GM04503 (cell line): Measurements from ENCODE around the gene SPATA31D3.
"Not testable (repeated sequence)": the region's sequence is repeated elsewhere in the genome, so short reads cannot be mapped to it uniquely, and the experiment has no call there.

Source experiments
- DNase-seq: peaks from one replicate; pipeline ENCODE4 v3.0.0-alpha.2; 2012; ENCODE audit warnings: low read depth

SPATA31D3 gene

DNA sequence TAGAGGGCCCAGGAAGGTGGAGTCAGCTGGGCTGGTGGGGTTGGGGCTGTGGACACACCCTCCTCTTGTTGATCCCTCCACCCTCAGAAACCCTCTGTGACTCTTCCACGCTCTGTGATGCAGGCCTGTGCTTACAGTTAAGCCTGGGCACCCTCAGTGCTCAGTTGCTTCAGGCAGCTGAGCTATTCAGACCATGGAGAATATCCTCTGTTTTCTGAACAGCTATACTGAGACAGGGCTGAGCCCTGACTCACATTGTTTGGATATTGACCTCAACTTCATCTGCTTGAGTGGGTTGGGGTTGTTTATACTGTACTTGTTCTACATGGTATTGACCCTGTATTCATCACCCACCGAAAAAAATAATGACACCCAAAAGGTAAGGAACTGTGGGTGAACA, at the start of gene SPATA31D3:
SPATA31D3 (plus strand) TSS at position 108 of the 400 bp plus-strand sequence; CDS start at position 194, 86 bp downstream.
- not testable (repeated sequence) for DNase-seq

- DNase-seq = no peak
Observed at GRCh38 chr9:81893929-81894328, 49.4 kb upstream of the SPATA31D3 start.

GRCh38 chr9:81894891-81895290, 48.4 kb upstream of the SPATA31D3 start:
- no peak for DNase-seq

DNA sequence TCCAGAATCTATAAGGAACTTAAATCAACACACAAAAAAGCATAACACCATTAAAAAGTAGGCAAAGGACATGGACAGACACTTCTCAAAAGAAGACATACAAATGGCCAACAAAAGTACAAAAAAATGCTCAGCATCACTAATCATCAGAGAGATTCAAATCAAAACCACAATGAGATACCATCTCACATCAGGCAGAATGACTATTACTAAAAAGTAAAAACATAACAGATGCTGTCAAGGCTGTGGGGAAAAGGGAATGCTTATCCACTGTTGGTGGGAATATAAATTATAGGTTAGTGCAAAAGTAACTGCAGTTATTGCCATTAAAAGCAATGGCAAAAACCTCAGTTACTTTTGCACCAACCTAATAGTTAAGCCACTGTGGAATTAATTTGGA, 47.2 kb upstream of the SPATA31D3 start:
- no peak for DNase-seq

DNA sequence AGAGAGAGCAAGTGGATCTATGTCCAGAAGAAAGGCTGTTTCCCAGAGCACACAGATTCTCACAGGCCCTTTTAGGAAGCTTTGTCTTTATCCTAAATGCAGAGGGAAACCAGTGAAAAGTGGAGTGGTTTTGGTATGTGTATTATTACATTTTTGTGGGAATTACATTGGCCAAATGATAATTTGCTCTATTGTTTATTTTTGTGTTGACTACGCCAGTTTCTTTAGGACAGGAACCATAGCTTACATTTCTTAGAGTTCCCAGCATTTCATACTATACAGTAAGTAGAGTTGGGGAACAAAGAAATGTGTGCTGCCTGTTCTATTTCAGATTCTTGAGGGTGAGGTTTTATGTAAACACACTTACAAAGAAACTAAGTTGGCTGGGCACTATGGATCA, 44.4 kb upstream of the SPATA31D3 start:
- no peak for DNase-seq

DNA sequence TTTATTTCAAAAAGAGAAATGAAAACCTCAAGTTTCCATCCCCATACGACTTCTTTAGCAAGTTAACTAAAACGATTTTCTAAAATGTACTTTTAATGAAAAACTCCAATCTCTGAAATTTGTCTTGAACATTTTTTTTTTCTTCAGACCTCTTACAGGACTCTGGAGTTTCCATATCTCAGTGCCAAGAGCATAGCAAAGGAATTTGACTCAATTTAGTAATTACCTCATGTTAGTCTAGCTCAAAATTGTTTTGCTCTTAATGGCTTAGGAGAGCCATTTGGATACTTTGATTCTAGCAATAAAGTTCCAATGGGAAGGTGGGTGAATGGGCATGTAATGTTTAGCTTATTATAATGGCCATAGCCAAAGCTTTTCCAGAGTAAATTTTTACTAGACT, 41.1 kb upstream of the SPATA31D3 start:
- DNase-seq = no peak

DNA sequence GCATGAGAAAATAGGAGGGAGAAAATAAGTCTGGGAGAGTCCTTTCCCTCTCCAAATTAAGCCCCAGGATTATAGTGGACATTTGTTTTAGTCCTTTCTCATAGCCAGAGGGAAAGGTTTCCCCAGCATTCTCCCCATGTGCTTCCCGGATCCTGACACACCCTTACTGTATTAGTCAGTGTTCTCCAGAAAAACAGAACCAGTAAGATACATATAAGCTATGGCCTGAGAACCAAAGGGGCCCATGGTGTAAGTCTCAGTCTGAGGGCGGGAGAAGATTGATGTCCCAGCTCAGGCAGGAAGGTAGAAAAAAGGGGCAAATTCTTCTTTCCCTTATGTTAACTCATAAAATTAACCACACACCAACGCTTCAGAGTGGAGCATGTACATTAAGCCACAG, 40.7 kb upstream of the SPATA31D3 start:
- DNase-seq = no peak

DNA sequence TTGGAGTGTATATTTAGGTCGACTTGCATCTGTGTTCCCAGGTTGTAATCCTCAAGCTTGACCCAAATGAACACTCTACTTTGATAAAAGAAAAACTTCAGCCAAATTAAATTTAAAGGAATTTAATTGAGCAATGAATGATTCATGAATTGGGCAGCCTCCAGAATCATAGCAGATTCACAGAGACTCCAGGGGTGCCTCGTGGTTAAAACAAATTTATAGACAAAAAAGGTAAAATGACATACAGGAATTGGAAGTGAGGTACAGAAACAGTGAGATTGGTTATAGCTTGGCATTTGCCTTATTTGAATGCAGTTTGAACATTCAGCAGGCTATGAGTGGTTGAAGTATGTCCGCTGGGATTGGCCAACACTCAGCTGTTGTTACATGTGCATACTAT, 36.6 kb upstream of the SPATA31D3 start:
- no peak for DNase-seq

DNA sequence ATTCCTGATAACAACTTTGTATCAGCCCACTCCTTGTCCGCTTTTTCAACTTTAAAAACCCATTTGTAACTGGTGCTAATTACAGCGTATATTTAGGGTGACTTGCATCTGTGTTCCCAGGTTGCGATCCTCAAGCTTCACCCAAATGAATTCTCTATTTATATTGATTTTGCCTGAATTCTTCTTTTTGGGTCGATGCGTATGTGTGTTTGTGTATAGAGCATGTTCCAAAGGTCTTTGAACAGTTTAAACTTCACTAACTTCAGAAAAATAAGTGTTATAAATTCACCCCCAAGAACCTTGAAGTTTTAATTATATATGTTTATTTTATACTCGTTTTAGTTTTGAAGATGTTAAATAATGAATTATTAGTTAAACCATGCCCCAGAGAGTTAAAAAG, 31.2 kb upstream of the SPATA31D3 start:
- DNase-seq = no peak

- no peak for DNase-seq
Observed at GRCh38 chr9:81915801-81916505, 27.3 kb upstream of the SPATA31D3 start.

DNA sequence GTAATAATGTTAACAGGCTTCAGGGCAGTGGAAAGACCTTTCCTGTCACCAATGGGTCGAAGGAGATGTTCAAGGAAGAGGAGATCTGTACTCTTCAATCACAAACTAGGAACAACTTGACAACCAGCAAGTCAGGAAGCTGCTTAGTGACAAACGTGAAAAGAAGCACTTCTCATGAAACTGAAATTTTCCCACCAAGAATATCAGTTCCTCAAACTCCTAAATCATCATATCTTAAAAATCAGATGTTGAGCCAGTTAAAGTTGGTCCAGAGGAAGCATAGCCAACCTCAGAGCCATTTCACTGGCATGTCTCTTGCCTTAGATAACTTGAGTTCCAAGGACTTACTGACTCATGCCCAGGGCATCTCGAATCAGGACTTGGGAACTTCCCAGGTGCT, 24.8 kb upstream of the SPATA31D3 start:
- not testable (repeated sequence) for DNase-seq

GRCh38 chr9:81928305-81928704, 15.0 kb upstream of the SPATA31D3 start, which contains the start of gene SPATA31D4:
Gene SPATA31D4 (plus strand): TSS chr9:81928428. CDS start chr9:81928514, 86 bp downstream.
- not testable (repeated sequence) for DNase-seq

DNA sequence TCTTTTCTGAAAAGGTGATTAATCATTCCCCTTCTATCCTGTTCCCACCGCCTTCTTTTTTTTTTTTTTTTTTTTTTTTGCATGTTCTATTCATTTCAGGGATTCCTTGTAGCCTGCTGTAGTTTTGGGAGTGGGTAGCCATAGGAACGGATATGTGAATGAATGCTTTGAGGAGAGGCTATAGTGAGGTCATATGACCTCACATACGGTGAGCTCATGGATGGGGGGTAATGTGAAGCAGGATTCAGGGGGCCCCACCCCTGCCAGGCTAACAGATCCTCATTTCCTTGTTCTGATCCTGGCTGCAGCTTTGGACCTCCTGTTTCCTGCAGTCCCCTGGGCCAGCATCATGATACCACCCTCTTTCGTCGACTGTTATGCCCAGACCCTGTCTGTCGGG, 13.2 kb upstream of the SPATA31D3 start:
- DNase-seq = not testable (repeated sequence)

DNA sequence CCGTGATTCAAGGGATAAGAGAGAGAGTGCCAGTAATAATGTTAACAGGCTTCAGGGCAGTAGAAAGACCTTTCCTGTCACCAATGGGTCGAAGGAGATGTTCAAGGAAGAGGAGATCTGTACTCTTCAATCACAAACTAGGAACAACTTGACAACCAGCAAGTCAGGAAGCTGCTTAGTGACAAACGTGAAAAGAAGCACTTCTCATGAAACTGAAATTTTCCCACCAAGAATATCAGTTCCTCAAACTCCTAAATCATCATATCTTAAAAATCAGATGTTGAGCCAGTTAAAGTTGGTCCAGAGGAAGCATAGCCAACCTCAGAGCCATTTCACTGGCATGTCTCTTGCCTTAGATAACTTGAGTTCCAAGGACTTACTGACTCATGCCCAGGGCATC, 9.8 kb upstream of the SPATA31D3 start:
- not testable (repeated sequence) for DNase-seq

GRCh38 chr9:81948650-81949049, 5.3 kb downstream of the SPATA31D3 start:
- DNase-seq = not testable (repeated sequence)

GRCh38 chr9:81953096-81953495, 9.8 kb downstream of the SPATA31D3 start:
- no peak for DNase-seq

DNA sequence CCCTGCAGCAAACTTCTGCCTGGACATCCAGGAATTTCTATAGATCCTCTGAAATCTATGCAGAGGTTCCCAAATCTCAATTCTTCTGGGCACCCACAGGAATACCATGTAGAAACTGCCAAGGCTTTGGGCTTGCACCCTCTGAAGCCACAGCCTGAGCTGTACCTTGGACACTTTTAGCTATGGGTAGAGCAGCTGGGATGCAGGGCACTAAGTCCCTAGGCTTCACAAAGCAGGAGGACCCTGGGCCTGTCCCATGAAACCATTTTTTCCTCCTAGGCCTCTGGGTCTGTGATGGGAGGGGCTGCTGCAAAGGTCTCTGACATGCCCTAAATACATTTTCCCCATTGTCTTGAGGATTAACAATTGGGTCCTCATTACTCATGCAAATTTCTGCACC, 12.3 kb downstream of the SPATA31D3 start:
- DNase-seq = no peak

DNA sequence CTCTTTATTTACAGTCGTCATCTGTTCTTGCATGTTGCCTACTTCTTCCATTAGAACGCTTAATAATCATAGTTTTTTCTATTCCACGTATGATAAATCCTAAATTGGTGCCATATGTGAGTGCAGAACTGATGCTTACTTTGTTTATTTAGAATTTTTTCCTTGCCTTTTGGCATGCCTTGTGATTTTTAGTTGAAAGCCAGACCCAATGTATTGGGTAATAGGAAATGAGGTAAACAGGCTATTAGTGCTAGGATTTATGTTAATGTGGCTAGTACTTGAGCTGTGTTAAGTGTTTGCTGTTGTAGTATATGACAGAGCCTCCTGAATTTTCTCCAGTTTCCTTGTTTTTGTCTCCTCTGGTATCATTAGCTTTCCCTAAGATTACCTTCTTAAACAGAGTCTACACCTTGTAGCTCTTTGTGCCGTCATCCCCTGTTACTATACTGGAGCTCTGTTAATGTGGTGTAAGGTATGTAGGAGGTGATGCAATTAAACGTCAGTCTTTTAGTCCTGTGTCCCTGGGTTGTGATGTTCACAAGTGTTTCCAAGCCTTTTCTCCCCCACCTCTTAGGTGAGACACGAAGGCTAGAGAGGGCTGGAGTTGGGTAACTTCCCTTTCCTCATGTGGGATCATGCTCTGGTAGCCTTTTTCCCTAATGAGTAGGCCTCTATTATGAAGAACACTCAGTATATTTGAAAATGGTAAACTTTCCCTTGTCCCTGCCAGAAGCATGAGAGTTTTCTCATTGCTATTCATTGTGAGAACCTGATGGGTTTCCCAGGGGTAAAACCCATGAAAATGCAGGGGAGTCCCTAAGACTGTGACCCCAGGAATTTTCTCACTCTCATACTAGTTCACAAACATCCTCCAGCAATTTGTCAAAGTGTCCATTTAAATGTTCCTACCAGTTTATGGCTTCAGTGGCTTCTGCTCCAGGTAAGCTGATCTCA, 21.2 kb downstream of the SPATA31D3 start:
- DNase-seq = peak; percentile 56

DNA sequence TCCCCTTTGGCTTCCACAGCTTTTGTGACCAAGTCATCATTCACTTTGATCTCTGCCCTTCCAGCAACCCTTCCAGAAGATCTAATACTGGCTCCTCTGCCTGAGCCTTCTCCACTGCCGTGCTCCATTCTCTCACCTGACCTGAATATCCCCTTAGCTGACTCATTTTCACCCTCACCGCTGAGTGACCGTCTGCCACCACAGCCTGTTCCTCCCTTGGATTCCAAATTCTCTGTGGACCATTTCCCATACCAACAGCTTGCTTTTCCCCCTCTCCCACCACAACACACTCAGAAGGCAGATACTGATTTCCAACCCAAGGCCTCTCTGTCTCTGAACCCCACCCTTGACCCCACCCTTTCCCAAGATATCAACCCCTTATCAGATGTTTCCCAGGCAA, 24.7 kb downstream of the SPATA31D3 start:
- DNase-seq = no peak

DNA sequence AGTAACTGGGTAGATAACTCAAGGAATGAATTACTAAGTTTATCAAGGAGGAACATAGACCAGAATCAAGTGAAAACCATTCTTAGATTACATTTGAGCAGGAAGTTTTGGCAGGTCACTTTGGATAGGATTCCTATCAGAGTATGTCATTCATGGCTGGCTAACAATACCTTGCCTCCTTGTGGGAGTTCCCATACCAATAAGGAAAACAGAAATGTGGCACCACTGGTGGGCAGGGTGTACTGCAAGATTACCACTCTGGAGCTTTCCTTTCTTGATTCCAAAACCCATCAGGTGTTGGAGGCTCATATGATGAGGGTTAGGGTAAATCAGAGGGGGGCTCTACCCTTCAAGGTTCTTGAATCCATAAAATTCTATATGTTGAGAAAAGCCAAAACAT, 26.7 kb downstream of the SPATA31D3 start:
- peak; percentile 4 for DNase-seq

DNA sequence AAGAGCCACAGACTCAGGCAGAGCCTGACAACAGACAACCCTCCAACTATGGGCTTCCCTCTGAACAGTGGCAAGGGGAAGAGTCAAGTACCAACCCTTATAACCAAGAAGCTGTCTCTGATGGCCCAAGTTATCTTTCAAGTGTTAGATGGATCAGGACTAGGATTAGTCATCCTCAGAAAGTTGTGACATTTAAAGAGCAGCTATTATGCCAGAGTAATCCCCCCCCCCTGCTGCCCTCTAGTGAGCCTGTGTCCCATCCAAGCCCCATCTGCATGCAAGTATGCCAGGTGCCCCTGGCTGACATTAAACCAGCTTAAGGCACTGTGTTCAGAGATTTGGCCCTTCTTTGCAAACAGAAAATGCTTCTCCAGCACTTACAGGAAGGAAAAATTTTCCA, 28.4 kb downstream of the SPATA31D3 start:
- no peak for DNase-seq

DNA sequence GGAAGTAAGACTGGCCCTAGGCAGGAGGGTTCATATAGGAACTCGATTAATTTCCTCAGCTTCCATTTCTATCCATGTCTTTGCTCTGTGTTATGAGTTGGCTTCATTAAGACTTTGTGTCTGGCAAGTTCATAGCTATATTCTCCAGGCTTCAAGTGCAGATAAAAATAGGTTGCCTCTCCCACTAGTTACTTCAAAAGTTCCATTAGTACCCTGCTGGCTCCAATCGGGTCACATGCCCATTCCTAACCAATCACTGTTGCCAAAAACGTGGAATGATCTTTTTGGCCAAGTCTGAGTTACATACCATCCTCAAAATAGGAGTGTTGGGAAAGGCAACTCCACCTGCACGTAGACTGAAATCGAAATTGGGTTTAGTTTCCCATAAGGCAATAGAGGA, 31.5 kb downstream of the SPATA31D3 start:
- DNase-seq = no peak

GRCh38 chr9:81976351-81976750, 33.1 kb downstream of the SPATA31D3 start:
- no peak for DNase-seq
